Iris pigment epithelial cell (primary cell): ENCODE results near the gene CIB2.

Source experiments
- DNase-seq: peaks from one replicate; pipeline ENCODE4 v3.0.0-alpha.2; 2011; ENCODE audit warnings: low read depth

Gene CIB2

DNA sequence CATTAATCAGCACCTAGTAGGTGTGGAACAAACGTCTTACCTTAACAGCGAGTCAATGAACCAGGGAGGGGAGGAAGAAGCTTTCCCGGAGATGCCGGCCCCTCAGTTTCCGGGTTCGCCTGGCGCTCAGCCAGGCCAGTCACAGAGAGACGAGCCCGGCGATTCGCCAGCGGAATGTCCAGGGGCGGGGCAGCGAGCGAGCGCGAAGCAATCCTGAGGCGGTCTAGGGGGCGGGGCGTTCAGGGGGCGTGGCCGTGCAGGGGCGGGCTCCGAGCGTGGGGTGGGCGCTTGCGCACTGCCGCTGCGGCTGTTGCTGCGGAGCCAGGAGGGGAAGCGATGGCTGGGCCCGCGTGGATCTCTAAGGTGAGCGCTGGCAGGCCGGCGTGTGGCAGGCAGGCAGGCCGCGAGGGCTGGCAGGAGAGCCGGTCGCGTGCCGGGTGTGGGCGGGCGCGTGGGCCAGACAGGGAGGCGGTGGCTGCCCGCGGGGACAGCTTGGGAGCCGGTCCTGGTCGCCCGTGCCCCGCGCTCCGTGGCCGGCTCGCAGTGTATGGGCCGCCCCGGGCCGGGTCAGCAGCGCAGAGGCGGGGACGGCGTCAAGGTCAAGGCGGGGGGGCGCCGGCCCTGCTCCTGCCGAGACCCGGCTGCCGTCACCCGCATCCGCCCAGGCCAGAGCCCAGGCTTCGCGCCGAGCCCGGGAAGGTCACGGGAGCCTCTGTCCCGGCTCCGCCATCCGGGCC lies 18.0 kb upstream of the CIB2 start, which contains the start of gene IDH3A:
TSS of gene IDH3A (plus strand) at position 295 of the 737 bp plus-strand sequence. CDS start at position 337, 42 bp downstream.
- DNase-seq = peak; percentile 94

- no peak for DNase-seq
Measured at GRCh38 chr15:78148392-78149067, 17.3 kb upstream of the CIB2 start.

GRCh38 chr15:78147566-78147965 lies 16.3 kb upstream of the CIB2 start:
- no peak for DNase-seq

DNA sequence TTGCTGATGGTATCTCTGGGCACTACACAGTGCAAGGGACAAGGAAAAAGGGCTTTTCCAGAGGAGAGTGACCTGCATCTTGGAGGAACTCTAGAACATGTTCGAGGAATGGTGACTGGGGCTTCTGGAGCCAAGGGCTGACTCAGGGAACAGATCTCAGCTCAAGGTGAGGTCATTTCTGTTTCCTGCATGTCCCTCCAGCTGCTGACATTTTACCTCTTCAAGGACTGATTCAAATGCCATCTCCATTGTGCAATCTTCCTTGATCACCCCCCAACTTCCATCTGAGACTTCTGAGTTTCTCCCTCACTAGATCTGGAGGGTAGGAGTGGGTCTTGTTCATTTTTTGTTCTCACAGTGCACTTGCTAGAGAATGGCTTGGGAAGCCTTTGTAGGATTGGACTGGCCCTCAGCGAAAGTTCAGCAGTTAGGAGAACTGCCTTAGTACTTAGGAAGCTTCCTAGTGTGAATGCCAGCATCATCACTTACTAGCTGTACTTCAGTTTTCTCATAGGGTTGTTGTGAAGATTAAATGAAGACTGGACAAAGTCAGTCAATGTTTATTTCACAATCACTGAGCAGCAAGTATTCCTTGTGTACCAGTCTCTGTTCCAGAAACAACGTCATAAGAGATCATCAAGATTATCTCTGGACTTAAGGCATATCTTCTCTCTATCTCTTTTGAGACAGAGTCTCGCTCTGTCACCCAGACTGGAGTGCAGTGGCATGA lies 15.3 kb upstream of the CIB2 start:
- DNase-seq = no peak

GRCh38 chr15:78142332-78142731 lies 11.1 kb upstream of the CIB2 start:
- DNase-seq = no peak

DNA sequence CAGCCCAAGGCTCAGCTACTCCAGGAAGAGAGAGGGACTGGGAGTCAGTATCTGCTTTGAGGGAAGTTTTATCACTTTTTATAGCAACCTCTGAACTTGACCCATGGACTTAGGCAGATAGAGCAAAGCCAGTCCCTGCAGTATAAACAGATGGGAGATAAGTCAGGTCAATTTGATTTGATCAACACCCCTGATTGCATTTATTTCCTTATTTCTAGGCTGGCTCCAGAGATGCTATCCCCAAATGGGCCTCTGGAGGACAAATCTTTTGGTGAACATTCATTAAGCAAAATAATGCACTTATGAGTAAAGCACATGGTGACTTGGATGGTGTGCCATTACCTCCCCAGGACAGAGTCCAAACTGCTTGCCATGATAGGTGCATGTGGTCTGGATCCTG lies 9.0 kb upstream of the CIB2 start:
- DNase-seq = no peak

DNA sequence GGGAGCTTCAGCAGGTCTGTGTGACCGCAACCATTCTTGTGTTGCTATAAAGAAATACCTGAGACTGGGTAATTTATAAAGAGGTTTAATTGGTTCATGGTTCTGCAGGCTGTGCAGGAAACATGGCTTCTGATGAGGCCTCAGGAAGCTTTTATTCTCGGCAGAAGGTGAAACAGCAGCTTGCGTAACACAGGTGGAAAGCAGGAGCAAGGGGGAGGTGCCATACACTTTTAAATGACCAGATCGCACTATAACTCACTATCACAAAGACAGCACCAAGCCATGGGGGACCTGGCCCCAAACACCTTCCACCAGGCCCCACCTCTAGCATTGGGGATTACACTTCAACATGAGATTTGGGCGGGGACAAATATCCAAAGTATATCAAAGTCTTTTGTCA lies 8.3 kb upstream of the CIB2 start:
- no peak for DNase-seq

- no peak for DNase-seq
Measured at GRCh38 chr15:78133801-78134200, 2.6 kb upstream of the CIB2 start.

DNA sequence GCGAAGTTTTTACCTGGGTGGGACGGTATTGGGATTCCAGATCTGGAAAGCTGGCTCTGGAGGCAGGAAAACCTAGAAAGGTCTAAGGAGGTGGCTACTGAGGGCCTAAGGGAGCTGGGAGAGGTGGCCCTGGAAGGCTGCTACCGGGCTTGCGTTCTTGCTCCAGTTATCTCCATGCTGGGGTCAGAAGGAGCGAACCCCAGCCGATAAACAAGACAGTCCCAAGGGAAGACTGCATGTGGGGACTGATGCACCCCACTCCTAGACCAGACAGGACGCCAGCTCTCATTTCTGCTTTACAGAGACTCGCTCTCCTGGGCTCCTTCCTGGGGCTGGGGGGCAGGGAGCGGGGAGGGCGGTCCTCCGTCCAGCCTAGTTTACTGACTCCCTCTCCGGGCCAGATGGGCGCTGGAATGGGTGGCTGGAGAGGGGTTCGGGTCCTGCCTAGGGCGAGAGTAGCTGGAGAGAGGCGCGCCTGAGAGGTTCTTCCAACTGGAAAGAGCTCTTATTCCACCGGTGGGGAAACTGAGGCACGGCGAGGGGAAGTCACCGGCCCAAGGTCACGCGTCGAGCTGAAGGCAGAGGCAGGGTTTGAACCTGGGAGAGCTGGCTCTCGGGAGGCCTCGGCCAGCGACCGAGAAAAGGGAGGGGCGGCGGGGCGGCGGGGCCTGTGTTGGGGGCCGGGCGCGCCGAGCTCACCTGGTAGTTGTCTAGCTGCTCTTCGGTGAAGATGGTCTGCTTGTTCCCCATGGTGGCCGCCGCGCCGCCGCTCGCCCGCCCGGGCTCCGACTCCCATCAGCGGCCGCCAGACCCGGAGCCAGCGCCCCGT lies 565 bp downstream of the CIB2 start:
- DNase-seq = no peak

GRCh38 chr15:78129751-78130287 lies 1.4 kb downstream of the CIB2 start:
- DNase-seq = no peak

GRCh38 chr15:78129077-78129750 lies 2.0 kb downstream of the CIB2 start:
- DNase-seq = no peak

DNA sequence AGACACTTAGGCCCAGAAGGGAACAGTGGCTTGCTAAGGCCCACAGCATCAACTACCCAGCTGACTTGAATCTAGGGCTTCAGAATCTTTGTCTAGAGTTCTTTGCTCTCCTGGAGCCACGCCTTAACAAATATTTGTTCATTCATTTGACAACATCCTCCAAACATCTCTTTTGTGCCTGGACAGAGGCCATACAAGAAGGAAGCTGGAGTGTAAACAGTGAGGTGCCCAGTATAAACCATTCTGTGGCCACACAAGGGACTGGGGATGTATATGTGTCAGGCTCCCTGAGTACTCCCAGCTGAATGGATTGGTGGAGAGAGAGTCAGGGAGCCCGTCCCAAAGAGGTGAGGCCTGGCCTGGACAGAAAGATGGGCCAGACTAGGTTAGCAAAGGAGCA lies 3.4 kb downstream of the CIB2 start:
- no peak for DNase-seq

- DNase-seq = no peak
Measured at GRCh38 chr15:78125267-78125666, 6.0 kb downstream of the CIB2 start.

DNA sequence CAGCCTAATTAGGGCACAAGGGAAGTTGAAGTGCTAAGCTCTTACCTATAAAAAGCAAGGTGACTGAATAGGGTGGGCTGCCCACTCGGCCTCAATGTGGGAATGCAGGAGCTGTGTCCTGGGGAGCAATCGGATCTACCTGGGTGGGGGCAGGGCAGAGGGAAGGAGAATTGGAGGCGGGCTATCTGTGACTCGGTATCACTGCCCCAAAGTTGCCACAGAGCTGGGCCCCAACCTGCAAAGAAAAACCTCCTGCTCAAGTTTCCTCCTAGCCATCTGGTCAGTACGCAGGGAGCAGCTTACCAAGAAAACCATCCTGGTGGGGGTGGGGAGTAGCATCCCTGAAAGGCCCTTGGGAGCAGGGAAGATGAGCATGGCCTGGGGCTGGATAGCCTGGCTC lies 10.7 kb downstream of the CIB2 start:
- DNase-seq = no peak

DNA sequence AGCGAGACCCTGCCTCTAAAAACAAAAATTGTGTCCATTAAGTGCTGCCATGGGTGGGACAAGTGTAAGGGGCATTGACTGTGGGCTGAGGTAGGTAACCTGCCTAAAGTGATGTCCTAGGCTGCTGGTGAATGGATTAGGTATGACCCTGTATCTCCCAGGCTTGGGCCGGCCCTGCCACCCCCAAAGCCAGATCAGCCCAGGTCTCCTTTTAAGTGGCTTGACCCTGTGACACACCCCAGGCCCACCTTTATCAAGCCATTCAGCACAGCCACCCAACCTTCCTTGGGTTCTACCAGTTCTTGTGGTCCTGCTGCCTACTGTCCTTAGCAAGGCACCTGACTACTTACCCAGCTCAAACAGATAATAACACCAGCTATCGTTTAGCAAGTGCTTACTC lies 18.7 kb downstream of the CIB2 start:
- no peak for DNase-seq

- no peak for DNase-seq
Measured at GRCh38 chr15:78111788-78112187, 19.5 kb downstream of the CIB2 start.

DNA sequence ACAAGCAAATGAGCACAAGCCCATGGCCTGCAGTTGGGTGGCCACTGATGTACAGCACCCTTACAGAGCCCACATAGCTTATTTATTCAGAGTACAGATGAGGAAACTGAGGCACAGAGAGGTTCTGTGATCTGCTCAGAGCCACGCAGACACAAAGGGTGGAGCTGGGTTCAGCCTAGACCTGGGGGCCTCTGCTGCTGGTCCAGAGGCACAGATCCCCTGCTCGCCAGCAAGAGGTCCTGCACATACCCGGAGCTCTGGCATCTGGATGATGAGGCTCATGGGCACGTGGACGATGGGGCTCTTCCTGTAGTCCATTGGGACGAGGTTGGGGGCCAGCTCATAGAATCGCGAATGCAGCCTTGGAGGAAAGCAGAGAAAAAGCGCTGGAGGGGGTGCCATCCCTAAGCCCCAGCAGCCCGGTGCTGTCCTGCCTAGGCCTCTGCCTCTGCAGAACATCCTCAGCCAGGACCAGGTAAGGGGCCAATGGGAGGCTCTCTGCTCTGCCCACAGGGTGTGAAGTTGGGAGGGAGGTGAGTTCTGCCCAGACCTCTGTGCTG lies 20.2 kb downstream of the CIB2 start:
- DNase-seq = no peak

DNA sequence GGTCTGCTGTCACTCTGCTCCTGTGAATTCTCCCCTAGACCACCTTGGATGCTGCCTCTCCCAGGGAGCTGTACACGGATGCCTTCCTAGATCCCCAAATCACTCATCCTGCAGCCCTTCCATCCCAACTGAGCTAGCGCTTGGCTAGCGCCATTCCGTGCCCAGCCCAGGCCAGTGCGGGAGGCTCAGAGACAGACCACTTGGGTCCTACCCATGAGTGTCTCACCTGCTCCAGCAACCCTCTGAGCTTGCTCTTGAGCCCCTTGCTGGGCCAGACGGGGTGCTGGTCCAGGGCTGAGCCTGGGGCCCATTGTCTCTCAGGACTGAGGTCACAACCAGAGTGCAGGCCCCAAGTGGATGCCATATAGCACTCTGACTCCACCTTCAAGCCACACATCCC lies 21.1 kb downstream of the CIB2 start:
- DNase-seq = no peak

DNA sequence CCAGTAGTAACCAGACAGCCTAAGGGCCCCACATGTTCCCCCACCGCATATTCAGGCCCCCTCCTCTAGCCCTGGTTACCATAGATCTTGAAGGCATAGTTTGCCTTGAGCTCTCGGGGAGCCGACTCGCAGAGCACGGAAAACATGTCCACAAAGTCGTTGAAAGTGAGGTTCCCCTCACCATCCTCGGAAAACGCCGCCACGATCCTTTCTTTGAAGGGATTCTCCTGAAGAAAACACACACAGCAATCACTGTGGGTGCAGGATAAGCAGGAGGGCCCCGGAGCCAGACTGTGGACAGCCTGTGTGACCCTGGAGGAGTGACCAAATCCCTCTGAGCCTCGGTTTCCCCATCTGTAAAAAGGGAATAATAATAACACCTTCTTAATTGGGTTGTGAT lies 22.1 kb downstream of the CIB2 start:
- DNase-seq = no peak

- peak; percentile 82 for DNase-seq
Measured at GRCh38 chr15:78108300-78109084, 22.8 kb downstream of the CIB2 start.
